Colon (tissue), 2 donors: ENCODE results near the gene SREBF2.
"Not testable (repeated sequence)": the region's sequence is repeated elsewhere in the genome, so short reads cannot be mapped to it uniquely, and the experiment has no call there.

Experiments used
- FAIRE-seq: peaks from 2 replicates; lab custom pipeline; 2012; peaks lifted over from hg19 to GRCh38; lab: Jason Lieb, UNC
- donor health status: control.
- donor health status: control.

The SREBF2 gene

DNA sequence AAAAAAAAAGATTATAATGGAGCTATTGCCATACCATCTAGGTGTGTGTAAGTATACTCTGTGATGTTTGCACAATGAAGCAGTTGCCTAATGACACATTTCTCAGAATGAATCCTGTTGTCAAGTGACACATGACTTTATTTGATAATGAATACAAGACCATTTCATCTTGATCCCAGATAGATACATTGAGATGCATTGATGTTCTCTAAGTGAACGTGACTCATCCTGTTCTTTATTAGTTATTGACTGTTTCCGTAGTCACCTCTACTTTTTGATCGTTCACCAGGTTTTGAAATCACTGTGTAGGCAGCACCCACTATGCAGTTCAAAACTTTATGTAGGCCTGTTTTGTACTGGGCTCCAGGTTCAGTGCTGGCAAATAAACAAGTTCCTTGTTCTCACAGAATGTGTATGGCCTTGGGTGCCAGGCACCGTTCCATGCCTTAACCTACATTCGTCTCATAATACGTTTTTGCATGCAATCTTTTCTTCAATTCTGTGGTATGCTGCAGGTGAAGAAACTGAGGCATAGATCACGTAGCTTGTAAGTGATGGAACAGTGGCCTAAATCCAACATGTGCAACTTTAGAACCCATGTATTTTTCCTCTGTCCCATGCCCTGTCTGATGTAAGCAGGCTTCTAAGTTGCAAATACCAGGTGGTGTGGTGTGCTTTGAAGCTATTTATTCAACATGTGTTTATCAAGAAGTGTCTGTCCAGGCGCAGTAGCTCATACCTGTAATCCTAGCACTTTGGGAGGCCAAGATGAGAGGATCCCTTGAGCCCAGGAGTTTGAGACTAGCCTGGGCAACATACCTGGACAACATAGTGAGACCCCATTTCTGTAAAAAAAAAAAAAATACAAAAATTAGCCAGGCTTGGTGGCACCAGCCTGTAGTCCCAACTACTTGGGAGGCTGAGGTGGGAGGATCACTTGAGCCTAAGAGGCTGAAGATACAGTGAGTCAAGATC, 10.4 kb downstream of the SREBF2 start:
- no peak for FAIRE-seq

DNA sequence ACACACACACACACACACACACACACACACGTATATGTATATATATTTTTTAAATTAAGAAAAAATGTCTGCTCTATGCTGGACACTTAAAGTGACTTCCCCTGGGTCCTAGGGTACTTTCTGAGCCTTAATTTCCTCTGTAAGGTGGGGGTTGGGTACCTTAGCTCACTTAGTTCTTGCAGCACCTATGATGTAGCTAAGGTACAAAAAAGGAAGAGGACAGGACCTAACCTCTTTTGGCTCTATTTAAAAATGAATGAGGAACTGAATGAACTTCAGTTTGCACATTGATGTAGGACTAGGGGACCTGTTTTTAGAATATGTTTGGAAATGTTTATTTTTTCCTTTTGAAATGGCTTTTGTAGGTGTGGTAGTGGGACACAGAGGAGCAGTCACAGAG, 11.1 kb downstream of the SREBF2 start:
- no peak for FAIRE-seq

DNA sequence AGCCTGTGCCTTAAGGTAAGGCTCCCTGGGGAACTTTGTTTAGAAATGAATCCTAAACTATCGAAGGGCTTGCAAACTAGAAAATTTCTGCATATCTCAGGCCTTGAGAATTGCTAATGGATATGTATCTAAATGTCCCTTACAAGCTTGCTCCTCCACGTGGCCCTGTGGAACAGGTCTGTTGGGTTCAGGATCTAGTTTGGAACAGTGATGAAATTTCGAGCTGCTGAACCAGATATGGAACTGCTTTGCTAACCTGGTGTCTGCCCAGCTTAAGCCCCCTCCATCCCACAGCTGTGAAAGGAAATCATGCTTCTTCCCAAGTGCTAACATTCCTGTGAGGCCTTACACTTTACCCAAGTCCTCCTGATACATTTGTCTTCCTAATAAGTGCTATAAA, 11.6 kb downstream of the SREBF2 start:
- FAIRE-seq: no peak

DNA sequence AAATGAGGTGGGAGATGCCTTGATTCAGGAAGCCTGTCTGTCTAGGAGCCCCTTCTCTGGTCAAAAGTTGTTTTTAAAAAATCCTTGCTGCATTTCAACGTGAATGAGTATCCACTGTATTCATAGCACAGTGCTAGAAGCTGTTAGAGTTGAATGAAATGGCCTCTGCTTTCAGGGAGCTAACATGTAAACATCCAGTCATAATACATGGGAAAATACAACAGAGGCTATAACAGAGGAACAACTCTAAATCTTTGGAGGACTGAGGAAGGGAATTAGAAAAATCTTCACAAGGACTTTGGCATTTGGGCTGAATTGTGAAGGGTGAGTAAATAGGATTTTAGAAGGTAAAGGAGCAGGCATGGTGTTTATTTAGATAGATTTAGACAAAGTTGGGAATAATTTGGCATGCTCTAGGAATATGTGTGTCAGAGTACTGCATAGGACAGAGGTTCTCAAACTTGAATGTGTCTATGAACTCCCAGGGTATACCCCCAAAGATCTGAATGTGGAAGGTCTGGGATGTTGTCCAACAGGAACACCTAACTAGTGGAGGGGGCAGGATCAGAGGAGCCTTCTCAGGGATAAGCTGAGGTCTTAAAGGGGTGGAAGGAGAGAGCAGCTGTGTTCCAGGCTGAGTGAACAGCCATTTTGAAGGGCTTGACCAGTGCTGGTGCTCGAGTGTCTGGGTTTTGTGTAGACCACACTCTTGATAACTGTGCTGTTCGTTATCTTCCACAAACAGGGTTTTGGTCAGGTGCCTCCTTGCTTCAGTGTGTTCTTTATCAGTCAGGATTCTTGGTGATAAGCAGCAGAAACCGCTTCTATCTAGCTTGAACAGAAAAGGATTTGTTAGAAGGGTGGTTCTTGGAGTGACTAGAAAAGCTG, 12.7 kb downstream of the SREBF2 start:
- no peak for FAIRE-seq

DNA sequence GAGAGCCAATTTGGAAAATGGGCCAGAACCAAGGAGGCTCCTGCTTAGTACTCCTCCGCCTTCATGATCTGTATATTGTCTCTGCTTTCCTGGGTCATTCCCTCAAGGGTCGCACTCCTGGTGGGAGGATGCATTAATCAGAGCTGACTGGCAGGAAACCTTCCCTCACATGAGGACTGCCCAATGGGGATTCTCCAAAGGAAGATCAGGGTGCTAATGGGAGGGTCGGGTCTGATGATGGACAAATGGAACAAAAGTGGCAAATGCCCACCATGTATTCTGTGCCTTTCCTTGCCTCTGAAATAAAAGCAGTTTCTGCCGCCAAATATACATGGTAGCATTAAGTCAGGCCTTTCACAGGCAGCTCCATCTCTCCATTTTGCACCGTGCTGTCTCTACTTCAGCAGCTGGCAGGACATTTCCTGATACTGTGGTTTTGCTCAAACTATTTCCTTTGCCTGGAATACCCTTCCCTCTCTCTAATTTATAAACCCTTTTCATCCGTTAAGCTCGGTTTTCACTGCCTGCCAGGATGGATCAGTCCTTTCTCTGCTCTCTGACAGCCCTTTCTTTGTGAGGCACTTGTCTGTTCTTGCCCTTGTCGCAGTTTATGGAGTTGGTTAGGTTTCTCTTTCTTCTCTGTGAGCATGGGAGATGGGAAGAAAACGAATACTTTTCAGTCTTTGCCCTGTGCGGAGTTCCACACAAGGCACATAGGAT, 13.5 kb downstream of the SREBF2 start:
- FAIRE-seq: no peak

DNA sequence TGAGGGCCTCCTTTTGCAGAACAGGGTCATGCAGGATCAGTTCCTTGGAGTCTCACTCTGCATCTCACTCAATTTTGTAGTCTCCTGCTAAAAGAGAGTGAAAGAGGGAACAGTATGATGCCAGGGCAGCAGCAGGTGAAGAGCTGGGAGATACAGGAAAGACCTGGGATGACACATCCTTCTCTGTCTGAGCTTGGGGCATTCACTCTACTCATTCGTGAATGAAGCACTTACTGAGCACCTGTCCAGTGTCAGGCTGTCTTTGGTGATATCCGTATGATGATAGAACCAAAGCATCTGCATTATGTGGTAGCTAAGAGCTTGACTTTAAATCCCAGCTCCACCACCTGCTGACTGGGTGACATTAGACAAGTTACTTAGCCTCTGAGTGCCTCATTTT, 14.4 kb downstream of the SREBF2 start:
- FAIRE-seq: no peak

DNA sequence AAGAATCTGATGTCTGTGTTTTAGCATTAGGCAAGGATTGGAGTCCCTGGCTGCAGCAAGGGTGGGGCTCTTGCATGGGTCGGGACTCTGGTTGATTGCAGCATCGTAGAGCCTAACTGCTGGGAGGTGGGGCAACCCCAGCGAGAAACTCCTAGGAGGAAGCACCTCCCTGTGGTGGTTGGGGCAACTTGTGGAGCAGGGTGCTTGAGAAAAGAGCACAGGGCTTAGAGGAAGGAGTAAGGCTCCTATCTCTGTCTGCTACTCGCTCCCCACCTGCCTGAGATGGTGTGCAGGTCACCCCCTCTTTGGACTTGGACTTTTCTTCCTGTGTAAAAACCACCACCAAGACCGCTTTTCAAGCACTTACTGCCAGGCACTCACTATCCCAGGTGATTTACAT, 15.6 kb downstream of the SREBF2 start:
- no peak for FAIRE-seq

DNA sequence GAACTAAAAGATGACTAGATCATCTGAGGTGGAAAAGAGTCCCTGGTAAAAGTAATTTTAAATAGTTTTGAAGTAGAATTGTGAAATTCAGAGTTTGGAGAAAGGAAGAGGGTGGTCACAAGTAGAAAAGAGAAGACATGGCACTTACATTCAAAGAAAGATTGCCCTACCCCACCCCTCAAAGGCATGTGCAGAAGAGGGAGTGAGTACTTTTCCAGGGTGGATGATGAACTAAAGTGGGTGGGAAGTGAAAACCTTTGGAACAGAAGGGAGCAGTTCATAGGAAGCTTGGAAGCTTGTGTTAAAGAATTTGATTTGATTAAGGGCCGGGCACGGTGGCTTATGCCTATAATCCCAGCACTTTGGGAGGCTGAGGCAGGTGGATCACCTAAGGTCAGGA, 23.6 kb downstream of the SREBF2 start:
- FAIRE-seq: no peak

DNA sequence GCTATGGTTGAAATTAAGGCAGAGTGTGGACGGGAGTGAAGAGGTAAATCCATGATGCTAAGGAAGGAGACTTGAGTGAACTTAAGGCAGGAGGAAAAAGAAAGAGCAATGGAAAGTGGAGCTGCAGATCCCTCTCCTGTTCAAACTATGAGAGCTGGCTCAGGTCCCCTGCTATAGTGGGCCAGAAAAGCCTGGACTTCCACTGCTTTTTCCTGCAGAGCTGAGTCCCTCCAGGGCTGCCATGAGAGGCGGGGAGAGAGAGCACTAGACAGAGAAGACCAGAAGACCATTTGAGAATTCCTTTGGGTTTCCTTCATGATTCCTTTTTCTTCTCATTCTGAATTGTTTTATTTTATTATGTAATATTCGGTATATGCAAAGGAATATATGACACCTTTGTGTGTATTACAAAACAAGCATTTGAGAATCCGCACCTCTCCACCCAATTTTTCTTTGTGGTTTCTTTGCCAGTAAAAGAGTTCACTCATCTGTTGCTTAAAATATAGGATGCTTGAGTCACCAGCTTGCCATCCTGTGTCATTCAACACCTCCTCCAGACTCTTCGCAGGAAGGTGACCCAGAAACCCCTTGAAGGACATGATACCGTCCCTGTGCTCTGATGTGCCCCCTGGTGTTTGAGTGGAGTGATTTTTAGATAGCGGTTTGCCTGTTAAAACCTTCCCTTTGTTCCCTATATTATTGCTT, 24.4 kb downstream of the SREBF2 start:
- no peak for FAIRE-seq

DNA sequence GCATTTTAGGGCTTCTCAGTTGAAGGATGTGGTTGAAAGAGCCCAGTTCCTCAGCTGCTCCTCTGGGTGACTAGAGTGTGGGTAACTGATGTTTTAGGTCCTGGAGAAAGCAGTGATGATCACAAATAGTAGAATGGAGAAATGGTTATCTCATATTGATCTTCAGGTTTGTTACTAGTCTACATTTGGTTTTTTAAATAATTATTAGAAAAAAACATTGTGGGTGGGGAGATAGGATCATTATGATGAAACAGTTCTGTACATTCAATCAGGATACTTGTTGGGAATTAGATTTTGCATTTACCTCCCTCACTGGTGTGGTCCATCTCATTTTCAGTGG, 24.9 kb downstream of the SREBF2 start:
- no peak for FAIRE-seq

DNA sequence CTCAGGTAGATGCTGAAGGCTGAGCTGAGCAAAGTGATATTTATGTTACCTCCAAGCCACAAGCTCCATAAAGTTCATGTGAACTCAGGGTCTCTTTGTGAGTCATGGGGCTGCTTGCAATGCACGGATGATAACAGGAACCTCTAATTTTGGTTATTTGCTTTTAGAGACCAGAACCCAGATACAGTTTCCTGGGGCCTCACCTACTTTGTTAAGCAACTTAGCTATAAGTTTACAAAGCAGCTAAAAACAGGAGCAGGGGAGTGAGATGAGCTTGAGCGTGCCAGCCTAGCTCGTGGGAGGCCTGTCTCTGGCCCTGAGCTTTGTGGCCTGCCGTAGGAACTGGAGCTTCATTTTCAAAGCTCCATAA, 29.2 kb downstream of the SREBF2 start:
- no peak for FAIRE-seq

DNA sequence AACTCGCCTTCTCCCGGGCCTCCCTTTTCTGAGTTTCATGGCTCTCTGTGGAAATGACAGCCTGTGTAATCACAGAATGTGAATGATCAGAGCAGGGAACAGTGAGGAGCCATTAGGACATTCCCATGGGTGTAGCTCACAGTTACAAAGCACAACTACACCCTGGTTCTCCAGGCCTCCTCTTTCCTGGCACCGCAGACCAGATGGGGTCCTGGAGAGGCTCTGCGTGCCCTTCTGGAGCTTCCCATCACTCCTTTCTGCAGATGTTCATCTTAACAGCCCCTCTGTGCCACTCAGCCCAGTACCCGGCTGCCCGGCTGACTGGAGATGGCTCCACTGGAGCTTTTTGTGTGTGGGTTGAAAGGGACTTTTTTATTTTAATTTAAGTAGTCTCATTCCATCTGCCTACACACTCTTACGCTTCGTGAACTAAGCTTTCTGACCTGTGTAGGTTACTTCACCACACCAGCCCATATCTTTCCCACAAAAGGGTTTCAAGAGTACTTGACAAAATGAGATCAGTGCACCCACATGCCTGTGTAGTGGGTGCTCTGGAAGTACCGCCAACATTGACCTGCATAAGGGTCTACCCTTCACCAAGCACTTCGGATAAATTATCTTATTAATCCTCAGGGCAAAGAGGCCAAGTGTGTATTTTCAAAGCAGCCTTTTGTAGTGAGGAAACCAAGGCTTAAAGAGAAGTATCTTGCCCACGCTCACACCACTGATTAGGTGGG, 29.8 kb downstream of the SREBF2 start:
- FAIRE-seq: no peak

DNA sequence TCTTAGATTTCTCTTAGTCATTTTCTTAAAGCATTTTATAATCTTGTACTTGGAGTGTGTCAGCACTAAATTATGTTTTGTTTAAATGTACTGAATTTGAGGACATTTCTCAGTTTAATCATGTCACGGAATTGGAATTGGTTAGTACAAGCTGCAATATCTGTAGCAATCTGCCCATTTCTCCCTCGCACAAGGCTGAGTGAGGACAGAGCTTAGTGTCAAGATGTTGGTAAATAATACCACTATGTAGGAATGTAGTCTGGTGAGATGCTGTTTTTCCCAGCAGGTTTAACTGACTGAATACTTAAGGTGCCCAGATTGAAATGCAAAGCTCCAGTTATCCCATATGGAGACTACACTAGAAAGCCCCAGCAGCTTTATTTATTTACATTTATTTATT, 30.6 kb downstream of the SREBF2 start:
- FAIRE-seq: no peak

DNA sequence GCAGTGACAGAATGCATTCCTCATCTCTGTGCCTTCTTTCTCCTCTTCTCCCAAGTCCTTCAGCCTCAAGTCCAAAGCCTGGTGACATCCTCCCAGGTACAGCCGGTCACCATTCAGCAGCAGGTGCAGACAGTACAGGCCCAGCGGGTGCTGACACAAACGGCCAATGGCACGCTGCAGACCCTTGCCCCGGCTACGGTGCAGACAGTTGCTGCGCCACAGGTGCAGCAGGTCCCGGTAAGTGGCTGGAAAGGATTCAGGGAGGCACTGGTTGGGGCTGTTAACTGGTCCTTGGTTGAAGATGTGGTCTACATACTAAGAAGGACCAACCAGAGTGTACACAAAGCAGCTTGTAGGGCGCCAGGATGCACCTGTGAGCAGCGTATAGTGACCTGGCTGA, 35.7 kb downstream of the SREBF2 start:
- no peak for FAIRE-seq

DNA sequence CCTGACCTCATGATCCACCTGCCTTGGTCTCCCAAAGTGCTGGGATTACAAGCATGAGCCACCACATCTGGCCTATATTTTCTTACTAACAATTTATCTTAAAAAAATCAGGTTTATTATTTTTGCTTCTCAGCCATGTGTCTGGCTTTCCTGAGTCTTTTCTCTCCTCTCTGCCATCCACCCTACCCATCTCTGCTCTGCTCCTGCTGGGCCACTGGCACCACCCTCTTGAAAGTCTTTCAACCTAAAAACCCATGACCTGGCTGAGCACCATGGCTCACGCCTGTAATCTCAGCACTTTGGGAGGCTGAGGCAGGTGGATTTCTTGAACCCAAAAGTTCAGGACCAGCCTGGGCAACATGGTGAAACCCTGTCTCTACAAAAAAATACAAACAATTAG, 37.2 kb downstream of the SREBF2 start:
- FAIRE-seq: not testable (repeated sequence)

DNA sequence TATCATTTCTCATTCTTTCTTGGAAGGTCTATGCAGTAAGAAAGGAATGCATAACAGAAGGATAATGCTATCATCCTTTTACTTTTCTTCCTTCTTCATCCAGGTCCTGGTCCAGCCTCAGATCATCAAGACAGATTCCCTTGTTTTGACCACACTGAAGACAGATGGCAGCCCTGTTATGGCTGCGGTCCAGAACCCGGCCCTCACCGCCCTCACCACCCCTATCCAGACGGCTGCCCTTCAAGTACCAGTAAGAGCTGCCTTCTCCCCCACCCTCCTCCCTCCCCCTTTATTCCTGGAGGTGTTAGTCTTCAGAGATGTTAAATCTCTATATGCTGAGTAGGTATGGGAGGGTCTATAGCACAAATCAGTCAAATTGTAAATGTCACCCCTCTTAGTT, 37.9 kb downstream of the SREBF2 start:
- no peak for FAIRE-seq

DNA sequence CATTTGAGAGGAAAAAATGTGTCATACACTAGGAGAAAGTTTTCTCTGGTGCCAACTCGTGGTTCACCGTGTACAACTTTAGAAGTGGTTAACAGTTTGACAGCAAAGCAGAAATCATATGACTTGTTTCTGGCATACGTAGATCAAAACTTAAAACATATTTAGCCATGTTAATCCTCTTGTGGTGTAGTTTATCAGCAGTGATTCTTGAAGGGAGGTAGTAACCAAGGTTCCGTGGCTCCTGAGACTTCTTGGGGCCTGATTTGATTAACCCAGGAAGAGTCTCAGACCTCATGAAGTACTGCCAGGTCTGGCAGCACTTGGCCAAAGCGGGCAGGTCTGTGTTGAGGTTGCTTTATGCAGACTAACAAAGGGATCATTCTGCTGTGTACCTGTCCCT, 40.5 kb downstream of the SREBF2 start:
- FAIRE-seq: no peak

DNA sequence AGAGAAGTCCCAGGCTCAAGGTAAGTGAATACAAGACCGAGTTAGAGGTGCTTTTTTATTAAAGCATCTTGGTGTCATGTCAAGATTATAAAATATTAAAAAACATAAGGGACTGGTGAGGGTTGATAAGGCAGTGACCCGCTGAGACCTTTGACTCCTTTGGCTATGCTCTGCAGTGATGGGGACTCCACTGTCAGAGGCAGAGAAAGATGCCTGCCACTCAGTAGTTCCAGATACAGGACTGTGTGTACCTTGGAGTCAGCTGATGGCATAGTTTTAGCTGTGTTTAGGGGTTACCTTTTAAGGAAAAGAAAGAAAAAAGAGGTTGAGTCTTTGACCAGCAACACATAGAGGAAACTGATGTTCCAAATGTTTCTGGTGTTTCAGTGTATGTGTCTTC, 41.2 kb downstream of the SREBF2 start:
- no peak for FAIRE-seq

DNA sequence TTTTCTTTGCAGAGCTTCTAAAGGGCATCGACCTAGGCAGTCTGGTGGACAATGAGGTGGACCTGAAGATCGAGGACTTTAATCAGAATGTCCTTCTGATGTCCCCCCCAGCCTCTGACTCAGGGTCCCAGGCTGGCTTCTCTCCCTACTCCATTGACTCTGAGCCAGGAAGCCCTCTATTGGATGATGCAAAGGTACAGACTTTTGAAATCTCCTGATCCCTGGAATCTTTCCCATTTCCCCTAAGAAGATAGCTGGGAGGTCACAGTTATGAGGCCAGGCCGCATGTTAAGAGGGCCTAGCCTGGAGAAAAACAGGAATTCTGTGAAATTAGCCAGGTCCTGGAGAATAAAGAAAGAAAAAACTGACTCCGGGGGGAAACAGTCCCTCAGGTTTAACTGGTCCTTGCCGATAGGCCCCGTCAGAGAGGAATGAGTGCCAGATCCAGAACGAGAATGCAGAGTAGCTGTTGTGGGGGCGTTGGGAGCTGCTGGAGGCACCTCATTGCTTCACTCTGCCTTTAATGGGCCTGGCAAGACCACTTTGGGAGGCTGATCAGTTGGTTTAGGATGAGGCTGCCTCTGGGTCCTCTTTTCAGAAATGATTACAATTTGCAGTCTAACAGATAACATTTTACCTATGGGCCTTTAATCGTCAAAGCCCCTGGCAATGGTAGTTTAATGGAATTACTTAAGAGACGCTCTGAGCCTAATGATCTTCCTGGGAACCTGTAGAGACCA, 42.8 kb downstream of the SREBF2 start:
- FAIRE-seq: no peak

DNA sequence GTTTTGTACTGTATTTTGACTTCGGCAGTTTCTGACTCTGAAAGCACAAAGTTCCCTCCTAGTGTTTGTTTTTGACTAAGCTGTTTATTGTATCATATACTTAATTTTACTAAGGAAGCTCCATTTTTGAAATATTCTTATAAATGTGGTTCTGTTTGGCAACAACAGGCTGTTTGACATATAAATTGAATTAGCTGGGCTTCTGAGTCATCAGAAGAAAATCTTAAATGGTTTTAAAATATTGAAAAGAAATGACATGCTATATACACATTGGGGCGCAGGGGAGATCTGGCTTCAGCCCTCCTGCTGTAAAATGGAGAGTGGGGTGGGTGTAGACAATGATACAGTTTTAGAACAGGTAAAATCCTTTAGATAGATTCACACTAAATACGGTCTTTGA, 43.4 kb downstream of the SREBF2 start:
- no peak for FAIRE-seq

DNA sequence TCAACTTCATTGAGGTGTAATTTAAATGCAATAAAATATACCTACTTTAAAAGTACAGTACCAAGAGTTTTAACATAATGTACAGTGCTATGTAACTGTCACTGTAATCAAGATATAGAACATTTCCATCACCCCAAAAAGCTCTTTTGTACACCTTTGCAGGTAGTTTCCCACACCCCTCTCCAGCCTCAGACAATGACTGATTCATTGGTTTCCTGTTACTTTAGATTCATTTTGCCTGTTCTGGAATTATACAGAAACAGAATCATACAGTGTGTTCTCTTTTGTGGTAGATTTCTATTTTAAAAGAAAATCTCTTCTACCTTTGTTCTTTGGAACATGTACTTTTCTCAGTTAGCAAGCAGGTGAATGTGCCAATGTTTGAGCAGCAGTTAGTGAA, 43.8 kb downstream of the SREBF2 start:
- FAIRE-seq: no peak
